Measurements from ENCODE around the gene ZNF436.

The ZNF436 gene

DNA sequence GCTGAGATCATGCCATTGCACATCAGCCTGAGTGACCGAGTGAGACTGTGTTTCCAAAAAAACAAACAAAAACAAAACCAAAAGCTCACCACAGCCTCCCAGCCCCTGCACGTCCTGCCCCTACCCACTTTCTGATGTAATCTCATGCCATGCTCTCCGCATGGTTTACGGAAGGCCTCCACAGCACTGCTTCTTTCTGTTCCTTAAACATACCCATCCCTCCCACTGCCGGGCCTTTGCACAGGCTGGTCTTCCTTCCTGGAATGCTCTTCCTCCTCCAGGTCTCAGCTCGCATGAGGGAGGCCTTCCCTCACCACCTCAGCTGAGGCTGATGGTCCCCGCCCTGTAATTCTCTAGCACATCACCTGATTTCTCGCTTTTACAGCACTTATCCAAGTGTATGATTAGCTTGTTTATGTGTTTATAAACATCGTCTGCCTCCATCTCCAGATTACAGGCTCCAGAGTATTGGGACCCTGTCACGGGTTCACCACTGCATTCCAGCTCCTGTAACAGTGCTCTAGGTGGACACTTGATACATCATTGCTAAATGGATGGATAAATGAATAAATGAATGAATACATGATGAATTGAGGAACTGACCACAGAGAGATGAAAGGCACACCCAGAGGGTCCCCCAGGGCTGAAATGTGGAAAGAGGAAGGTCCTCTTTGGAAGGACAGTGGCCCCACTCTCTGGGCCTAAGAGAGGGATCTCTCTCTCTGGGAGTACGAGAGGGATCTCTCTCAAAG, 32.8 kb upstream of the ZNF436 start:
- no peaks in the 10 kb centered on the region for H3K9me3 Mint-ChIP-seq
- peaks cover 22% of the 10 kb centered on the region for H3K4me1 Mint-ChIP-seq
- no peak for DNase-seq
- peak overlapping the region; percentile 48 for H3K27ac Mint-ChIP-seq
- TF ChIP-seq CTCF (IDR thresholded peaks at IDR 0.05) = no peak
- H3K27me3 Mint-ChIP-seq (ENCODE audit: low read depth, poor library complexity) = peaks cover 2% of the 10 kb centered on the region
- H3K4me3 Mint-ChIP-seq = no peak overlapping the region
- no peaks in the 10 kb centered on the region for H3K36me3 Mint-ChIP-seq (ENCODE audit: low read depth)

DNA sequence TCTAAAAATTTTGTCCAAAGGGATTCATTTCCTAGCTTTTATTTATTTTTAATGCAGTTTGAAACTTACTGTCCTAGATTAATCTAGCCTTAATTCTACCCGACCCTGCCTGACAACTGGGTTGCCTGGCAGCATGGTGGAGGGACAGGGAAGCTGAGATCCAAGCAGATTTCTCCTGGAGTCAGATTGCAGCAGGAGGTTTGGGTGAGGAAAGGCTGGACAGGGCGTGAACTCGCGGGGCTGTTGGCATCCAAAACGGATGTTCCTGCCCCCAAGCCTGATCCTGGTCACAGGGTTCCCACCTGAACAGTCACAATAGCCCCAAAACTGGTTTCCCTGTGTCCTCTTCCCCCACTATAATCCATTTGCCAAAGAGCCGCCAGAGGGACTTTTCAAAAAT, 31.7 kb upstream of the ZNF436 start:
- Mint-ChIP-seq H3K27ac (no peak overlapping the region), H3K36me3 (ENCODE audit: low read depth) (no peaks in the 10 kb centered on the region), H3K4me1 (peaks cover 22% of the 10 kb centered on the region), H3K9me3 (no peaks in the 10 kb centered on the region), H3K27me3 (ENCODE audit: low read depth, poor library complexity) (peaks cover 2% of the 10 kb centered on the region), H3K4me3 (no peak overlapping the region)
- TF ChIP-seq CTCF (IDR thresholded peaks at IDR 0.05) = no peak
- no peak for DNase-seq

DNA sequence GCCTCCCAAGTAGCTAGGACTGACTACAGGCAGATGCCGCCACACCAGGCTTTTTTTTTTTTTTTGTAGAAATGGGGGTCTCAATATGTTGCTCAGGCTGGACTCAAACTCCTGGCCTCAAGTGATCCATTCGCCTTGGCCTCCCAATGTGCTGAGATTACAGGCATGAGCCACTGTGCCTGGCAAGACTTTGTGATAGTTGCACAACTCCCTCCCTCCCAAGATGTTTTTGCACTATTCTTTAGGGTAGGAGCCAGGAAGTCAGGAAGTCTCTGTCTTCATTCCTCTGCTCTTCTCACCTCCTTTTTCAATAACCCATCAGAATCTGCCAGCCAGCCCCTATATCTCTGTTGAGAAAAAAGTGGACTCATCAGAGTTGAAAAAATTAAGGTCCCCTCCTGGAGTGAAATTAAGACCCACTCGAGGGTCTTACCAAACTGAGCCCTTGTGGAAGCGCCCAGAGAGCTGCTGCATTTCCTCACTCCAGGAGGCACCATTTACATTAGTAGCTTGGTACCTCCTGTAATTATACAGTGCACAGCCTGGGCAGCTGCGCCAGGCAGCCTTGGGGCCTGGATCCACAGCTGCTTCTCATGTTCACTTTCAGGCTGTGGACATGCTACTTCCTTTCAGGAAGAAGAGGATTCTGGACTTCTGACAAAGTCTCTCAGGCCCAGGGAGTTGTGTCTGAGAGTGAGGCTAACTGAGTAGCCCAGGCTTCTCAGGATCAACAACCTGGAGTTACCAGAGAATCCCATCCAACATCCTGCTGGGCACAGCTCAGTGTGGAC, 30.9 kb upstream of the ZNF436 start:
- no peak overlapping the region for H3K4me3 Mint-ChIP-seq
- H3K4me1 Mint-ChIP-seq = peaks cover 22% of the 10 kb centered on the region
- no peaks in the 10 kb centered on the region for H3K36me3 Mint-ChIP-seq (ENCODE audit: low read depth)
- H3K27ac Mint-ChIP-seq = no peak overlapping the region
- TF ChIP-seq CTCF (IDR thresholded peaks at IDR 0.05) = no peak
- H3K9me3 Mint-ChIP-seq = no peaks in the 10 kb centered on the region
- H3K27me3 Mint-ChIP-seq (ENCODE audit: low read depth, poor library complexity) = peaks cover 2% of the 10 kb centered on the region
- DNase-seq = no peak

GRCh38 chr1:23399229-23399628, 29.6 kb upstream of the ZNF436 start:
- no peaks in the 10 kb centered on the region for H3K36me3 Mint-ChIP-seq (ENCODE audit: low read depth)
- no peak overlapping the region for H3K27ac Mint-ChIP-seq
- H3K4me1 Mint-ChIP-seq = peaks cover 32% of the 10 kb centered on the region
- no peaks in the 10 kb centered on the region for H3K9me3 Mint-ChIP-seq
- TF ChIP-seq CTCF (IDR thresholded peaks at IDR 0.05) = no peak
- H3K4me3 Mint-ChIP-seq = no peak overlapping the region
- no peak for DNase-seq
- H3K27me3 Mint-ChIP-seq (ENCODE audit: low read depth, poor library complexity) = peaks cover 4% of the 10 kb centered on the region

- TF ChIP-seq CTCF (IDR thresholded peaks at IDR 0.05) = no peak
- Mint-ChIP-seq H3K9me3 (no peaks in the 10 kb centered on the region), H3K4me3 (no peak overlapping the region), H3K27me3 (ENCODE audit: low read depth, poor library complexity) (peaks cover 5% of the 10 kb centered on the region), H3K27ac (no peak overlapping the region), H3K36me3 (ENCODE audit: low read depth) (no peaks in the 10 kb centered on the region), H3K4me1 (peaks cover 22% of the 10 kb centered on the region)
- no peak for DNase-seq
Observed at GRCh38 chr1:23397908-23398307, 28.3 kb upstream of the ZNF436 start.
